Measurements from ENCODE around the gene DMTF1. TPM values are rescaled to one million over a fixed set of nuclear protein-coding genes. Genes with fewer than 3 reads are reported as not detected.

Gene DMTF1
- total RNA-seq = 132 to 149 TPM (median 135 TPM) in 3 replicates

GRCh38 chr7:87152112-87152896 lies at the start of gene DMTF1:
TSS of gene DMTF1 (plus strand) at chr7:87152453. CDS start at chr7:87164942, 12,489 bp downstream.
- Mint-ChIP-seq H3K4me3 (peak within 1 kb of the TSS; percentile 98), H3K27me3 (ENCODE audit: low read depth) (no peaks in the 10 kb centered on the region), H3K4me1 (peaks cover 49% of the 10 kb centered on the region)

DNA sequence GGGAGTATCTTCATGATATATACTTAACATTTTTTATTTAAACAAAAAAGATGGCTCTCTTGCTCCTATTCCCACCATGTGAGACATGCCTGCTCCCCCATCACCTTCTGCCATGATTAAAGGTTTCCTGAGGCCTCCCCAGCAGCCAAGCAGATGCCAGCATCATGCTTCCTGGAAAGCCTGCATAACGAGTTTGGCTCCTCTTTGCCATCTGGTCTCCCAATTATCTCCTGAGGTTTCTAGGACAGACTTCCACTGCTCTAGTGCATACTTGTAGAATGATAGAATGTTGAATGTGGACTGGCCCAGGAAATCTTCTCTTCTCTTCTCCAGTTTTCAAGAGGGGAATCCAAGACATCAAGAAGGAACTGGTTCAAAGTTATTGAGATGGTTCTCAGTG lies 46.9 kb upstream of the DMTF1 start:
- Mint-ChIP-seq H3K4me3 (no peak overlapping the region), H3K4me1 (peaks cover 21% of the 10 kb centered on the region), H3K9me3 (peaks cover 8% of the 10 kb centered on the region), H3K27ac (no peak overlapping the region), H3K36me3 (no peaks in the 10 kb centered on the region), H3K27me3 (ENCODE audit: low read depth) (no peaks in the 10 kb centered on the region)
- DNase-seq (ENCODE audit: low spot score in 2 of 2, unreplicated experiment in 2 of 2) = no peak
- TF ChIP-seq CTCF (IDR thresholded peaks at IDR 0.05; ENCODE audit: unreplicated experiment) = no peak

More at GRCh38 chr7:87152112-87152896, at the start of gene DMTF1:
- H3K27ac Mint-ChIP-seq = peak within 1 kb of the TSS; percentile 99
- no peaks in the 10 kb centered on the region for H3K9me3 Mint-ChIP-seq
- H3K36me3 Mint-ChIP-seq = no peaks in the 10 kb centered on the region
- DNase-seq (ENCODE audit: low spot score in 2 of 2, unreplicated experiment in 2 of 2) = peak; percentile 89 to 93
- no peak for TF ChIP-seq CTCF (IDR thresholded peaks at IDR 0.05; ENCODE audit: unreplicated experiment)

DNA sequence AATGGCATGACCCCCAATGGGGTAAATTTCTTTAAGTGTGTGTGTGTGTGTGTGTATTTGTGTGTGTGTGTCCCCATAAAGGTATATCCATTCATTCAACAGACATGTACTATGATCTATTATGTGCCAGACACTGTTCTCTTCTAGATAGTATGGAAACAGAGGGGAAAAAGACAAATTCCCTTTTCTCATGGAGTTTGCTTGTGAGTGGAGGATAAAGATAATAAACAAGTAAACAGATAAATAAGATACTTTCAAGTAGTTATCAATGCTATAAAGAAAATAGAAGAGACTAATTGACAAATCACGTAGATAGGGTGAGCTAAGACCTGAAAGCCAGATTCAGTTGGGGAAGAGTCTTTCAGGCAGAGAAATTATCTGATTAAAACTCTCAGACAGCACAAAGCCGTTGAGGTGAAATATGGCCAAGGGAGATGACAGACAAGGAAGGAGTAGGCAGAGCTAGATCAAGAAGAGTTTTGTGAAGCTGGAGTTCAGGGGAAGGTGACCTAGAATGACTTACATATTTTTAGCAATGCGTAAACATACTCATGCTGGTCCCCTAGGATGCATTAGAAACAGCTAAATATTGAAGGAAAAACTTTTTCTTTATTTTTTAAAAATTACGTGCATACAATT lies 45.2 kb upstream of the DMTF1 start:
- Mint-ChIP-seq H3K4me3 (no peak overlapping the region), H3K4me1 (peaks cover 21% of the 10 kb centered on the region), H3K9me3 (peaks cover 8% of the 10 kb centered on the region), H3K36me3 (no peaks in the 10 kb centered on the region), H3K27ac (peak overlapping the region; percentile 36), H3K27me3 (ENCODE audit: low read depth) (no peaks in the 10 kb centered on the region)
- TF ChIP-seq CTCF (IDR thresholded peaks at IDR 0.05; ENCODE audit: unreplicated experiment) = no peak
- no peak for DNase-seq (ENCODE audit: low spot score in 2 of 2, unreplicated experiment in 2 of 2)

DNA sequence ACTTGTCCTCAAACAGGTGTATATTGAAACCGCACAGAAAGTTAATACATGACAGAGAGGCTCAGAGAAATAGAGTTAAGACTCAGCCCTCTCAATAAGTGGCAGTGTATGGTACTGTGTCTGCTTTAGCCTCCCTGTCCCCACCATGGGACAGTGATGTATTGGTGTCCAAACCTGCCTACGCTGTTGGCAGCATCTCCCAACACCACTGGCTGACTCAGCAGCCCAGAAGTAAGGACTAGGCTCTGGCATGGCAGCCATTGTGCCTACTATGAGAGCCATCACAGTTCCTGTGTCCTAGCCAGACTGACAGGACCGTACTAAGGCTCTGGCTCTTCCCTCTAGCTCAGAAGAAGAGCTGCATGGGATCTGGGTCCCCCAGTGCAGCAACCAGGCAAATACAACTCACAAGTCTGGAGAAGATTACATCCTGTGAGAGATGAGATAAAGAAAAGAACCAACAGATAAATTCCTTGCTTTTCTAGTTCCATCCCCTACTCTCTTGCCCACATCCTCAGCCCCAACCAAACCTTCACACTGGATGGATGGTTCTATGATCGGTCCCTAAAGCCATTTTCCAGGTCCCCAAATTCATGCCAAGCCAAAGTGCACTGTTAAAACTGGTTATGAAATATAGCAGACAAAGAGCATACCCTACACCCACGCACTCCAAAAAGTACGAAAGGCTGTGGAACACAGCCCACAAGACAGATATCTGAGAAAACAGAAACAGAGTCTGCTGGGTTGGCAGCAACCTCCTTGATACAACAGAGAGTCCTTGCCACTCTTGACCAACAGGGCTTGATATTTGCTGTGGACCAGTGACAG lies 44.1 kb upstream of the DMTF1 start:
- no peak for DNase-seq (ENCODE audit: low spot score in 2 of 2, unreplicated experiment in 2 of 2)
- Mint-ChIP-seq H3K4me3 (no peak overlapping the region), H3K9me3 (peaks cover 10% of the 10 kb centered on the region), H3K4me1 (peaks cover 21% of the 10 kb centered on the region), H3K27ac (peak overlapping the region; percentile 17), H3K36me3 (no peaks in the 10 kb centered on the region), H3K27me3 (ENCODE audit: low read depth) (no peaks in the 10 kb centered on the region)
- TF ChIP-seq CTCF (IDR thresholded peaks at IDR 0.05; ENCODE audit: unreplicated experiment) = no peak

DNA sequence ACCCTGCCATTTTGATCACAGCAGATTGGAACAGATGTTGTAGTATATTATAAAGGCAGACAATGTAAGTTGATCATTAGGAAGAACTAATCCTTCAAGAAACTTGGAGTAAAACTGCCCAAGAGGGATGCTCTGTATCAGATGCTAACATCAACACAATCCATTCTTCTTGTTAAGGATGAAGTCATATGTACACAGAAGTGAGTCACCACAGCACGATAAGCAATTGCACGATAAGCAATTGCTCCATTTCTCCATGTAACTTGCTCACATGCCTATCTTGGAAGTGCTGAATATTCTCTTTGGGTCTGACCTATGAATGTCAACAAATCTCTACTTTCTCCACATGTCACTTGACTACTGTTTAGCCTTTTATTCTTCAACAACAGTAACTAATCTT lies 41.5 kb upstream of the DMTF1 start:
- no peaks in the 10 kb centered on the region for H3K27me3 Mint-ChIP-seq (ENCODE audit: low read depth)
- H3K36me3 Mint-ChIP-seq = peaks cover 3% of the 10 kb centered on the region
- no peak overlapping the region for H3K27ac Mint-ChIP-seq
- TF ChIP-seq CTCF (IDR thresholded peaks at IDR 0.05; ENCODE audit: unreplicated experiment) = no peak
- peaks cover 15% of the 10 kb centered on the region for H3K4me1 Mint-ChIP-seq
- H3K4me3 Mint-ChIP-seq = no peak overlapping the region
- DNase-seq (ENCODE audit: low spot score in 2 of 2, unreplicated experiment in 2 of 2) = no peak
- H3K9me3 Mint-ChIP-seq = peaks cover 20% of the 10 kb centered on the region
